Neuronal stem cell (in vitro differentiated cells): ENCODE data around the gene SMC1A.
A peak's percentile ranks its signal among the peaks of the same experiment; 100 is the strongest.
"Not testable (repeated sequence)": the region's sequence is repeated elsewhere in the genome, so short reads cannot be mapped to it uniquely, and the experiment has no call there.

Source experiments
- DNase-seq: peaks from one replicate; pipeline ENCODE4 v3.0.0-alpha.2; 2013; ENCODE audit warnings: low spot score
- H2AFZ ChIP-seq: one replicate; pipeline ENCODE4 v1.6.1; 2013; ENCODE audit warnings: mild to moderate bottlenecking, low read length, inconsistent platforms
- H2AK5ac ChIP-seq: 2 replicates; pipeline ENCODE4 v1.6.1; 2013; ENCODE audit warnings: low read depth, mild to moderate bottlenecking, inconsistent platforms, low read length, moderate library complexity, mixed read lengths
- H2BK120ac ChIP-seq: 2 replicates; pipeline ENCODE4 v1.6.1; 2013; ENCODE audit warnings: low read depth, mild to moderate bottlenecking, inconsistent platforms, low read length, moderate library complexity, mixed read lengths
- H2BK12ac ChIP-seq: one replicate; pipeline ENCODE4 v1.6.1; 2013; ENCODE audit warnings: low read length, inconsistent platforms
- H2BK15ac ChIP-seq: 2 replicates; pipeline ENCODE4 v1.6.1; 2013; ENCODE audit warnings: mild to moderate bottlenecking, low read length, inconsistent platforms, mixed read lengths
- H2BK5ac ChIP-seq: one replicate; pipeline ENCODE4 v1.6.1; 2013; ENCODE audit warnings: inconsistent platforms, mild to moderate bottlenecking, low read length, moderate library complexity
- H3K14ac ChIP-seq: one replicate; pipeline ENCODE4 v1.6.1; 2013; ENCODE audit warnings: low read length, inconsistent platforms
- H3K18ac ChIP-seq: 2 replicates; pipeline ENCODE4 v1.6.1; 2013; ENCODE audit warnings: low read length, inconsistent platforms
- H3K23ac ChIP-seq: 2 replicates; pipeline ENCODE4 v1.6.1; 2013; ENCODE audit warnings: low read depth, mild to moderate bottlenecking, mixed read lengths, low read length, inconsistent platforms; ENCODE audit not compliant: poor library complexity
- H3K27ac ChIP-seq: replicated peaks from 3 replicates; pipeline ENCODE4 v1.5.1; 2013; ENCODE audit warnings: low read length, inconsistent platforms
- H3K27me3 ChIP-seq, 3 experiments: 2 replicates each; pipeline ENCODE4 v1.6.1; 2013; ENCODE audit warnings: low read length in 3 of 3, mild to moderate bottlenecking in 2 of 3, inconsistent platforms in 1 of 3, low read depth in 1 of 3, mixed read lengths in 1 of 3, moderate library complexity in 1 of 3; ENCODE audit not compliant: control insufficient read depth in 3 of 3, insufficient read depth in 3 of 3
- H3K36me3 ChIP-seq, 2 donors: replicated peaks in 1 of 2; 2 replicates each; pipeline ENCODE4 v1.6.1; 2013; ENCODE audit warnings: low read length in 2 of 2; ENCODE audit not compliant: control insufficient read depth in 2 of 2, insufficient read depth in 2 of 2
- H3K4ac ChIP-seq: 2 replicates; pipeline ENCODE4 v1.6.1; 2013; ENCODE audit warnings: inconsistent platforms, mild to moderate bottlenecking, low read length, moderate library complexity
- H3K4me1 ChIP-seq, 2 donors: 1 replicate in 1 of 2; 2 replicates in 1 of 2; pipeline ENCODE4 v1.6.1; 2013; ENCODE audit warnings: low read length in 2 of 2, low read depth in 1 of 2; ENCODE audit not compliant: control insufficient read depth in 2 of 2, insufficient read depth in 1 of 2
- H3K4me2 ChIP-seq: one replicate; pipeline ENCODE4 v1.6.1; 2013; ENCODE audit warnings: mild to moderate bottlenecking, low read length, inconsistent platforms; ENCODE audit not compliant: insufficient read depth, poor library complexity, severe bottlenecking
- H3K4me3 ChIP-seq, 2 donors: 2 replicates each; pipeline ENCODE4 v1.5.1; 2013; ENCODE audit warnings: low read length in 2 of 2, mild to moderate bottlenecking in 2 of 2, inconsistent platforms in 1 of 2, moderate library complexity in 1 of 2
- H3K79me1 ChIP-seq: one replicate; pipeline ENCODE4 v1.6.1; 2013; ENCODE audit warnings: low read depth, mild to moderate bottlenecking, inconsistent platforms, low read length, moderate library complexity
- H3K9ac ChIP-seq: one replicate; pipeline ENCODE4 v1.6.1; 2013; ENCODE audit warnings: mild to moderate bottlenecking, low read depth, low read length, inconsistent platforms; ENCODE audit not compliant: poor library complexity
- H3K9me3 ChIP-seq, 2 donors: replicated peaks in 1 of 2; 2 replicates each; pipeline versions ENCODE3 to v1.6.1; 2013; ENCODE audit warnings: low read length in 2 of 2, mild to moderate bottlenecking in 2 of 2, inconsistent platforms in 1 of 2, low read depth in 1 of 2, mixed read lengths in 1 of 2, moderate library complexity in 1 of 2; ENCODE audit not compliant: control insufficient read depth in 2 of 2, insufficient read depth in 1 of 2
- H4K8ac ChIP-seq: one replicate; pipeline ENCODE4 v1.6.1; 2013; ENCODE audit warnings: low read depth, mild to moderate bottlenecking, inconsistent platforms, low read length, moderate library complexity
- H4K91ac ChIP-seq: one replicate; pipeline ENCODE4 v1.6.1; 2013; ENCODE audit warnings: low read length, low read depth, mild to moderate bottlenecking, inconsistent platforms; ENCODE audit not compliant: poor library complexity
- WGBS, 2 donors: extraction: QIAGEN DNeasy Blood & Tissue Kit; methylation state at CpG; one replicate each; pipeline ENCODE4 v1.1.7; 2013; ENCODE audit warnings: missing lambda C conversion rate in 2 of 2, mixed read lengths in 1 of 2; ENCODE audit not compliant: insufficient read length in 2 of 2, insufficient replicate concordance in 1 of 2; ENCODE audit errors: extremely low coverage in 2 of 2; 5-methylcytosine and 5-hydroxymethylcytosine counted together

SMC1A gene

GRCh38 chrX:53422861-53423306 is 430 bp upstream of the SMC1A start, which contains the start of gene RIBC1:
TSS of gene RIBC1 (plus strand) at chrX:53422873. CDS start at chrX:53426277, 3,404 bp downstream.
- Histone ChIP-seq H2AFZ (peak within 1 kb of the TSS; percentile 76), H3K79me1 (peaks cover 3% of the 10 kb centered on the region), H4K8ac (no peak within 1 kb of the TSS), H2BK5ac (peak within 1 kb of the TSS; percentile 90), H2BK120ac (no peak within 1 kb of the TSS), H3K27me3 (no peaks in the 10 kb centered on the region), H3K36me3 (peaks cover 0 to 9% of the 10 kb centered on the region in 2 donors), H3K14ac (no peak within 1 kb of the TSS), H2BK12ac (no peak within 1 kb of the TSS), H3K4ac (no peak within 1 kb of the TSS), H3K4me1 (peaks cover 0 to 5% of the 10 kb centered on the region in 2 donors), H3K4me3 (peak within 1 kb of the TSS; percentile 67 to 97), H2AK5ac (no peak within 1 kb of the TSS), H3K18ac (peak within 1 kb of the TSS; percentile 87), H3K9me3 (no peaks in the 10 kb centered on the region), H4K91ac (no peak within 1 kb of the TSS), H3K27ac (peak within 1 kb of the TSS; percentile 90), H3K4me2 (peak within 1 kb of the TSS; percentile 73), H3K9ac (peak within 1 kb of the TSS; percentile 84), H2BK15ac (no peak within 1 kb of the TSS), H3K23ac (peak within 1 kb of the TSS; percentile 65)
- no CpG with 5 or more reads among the region's 17 CpGs for WGBS, 2 donors
- DNase-seq: no peak

DNA sequence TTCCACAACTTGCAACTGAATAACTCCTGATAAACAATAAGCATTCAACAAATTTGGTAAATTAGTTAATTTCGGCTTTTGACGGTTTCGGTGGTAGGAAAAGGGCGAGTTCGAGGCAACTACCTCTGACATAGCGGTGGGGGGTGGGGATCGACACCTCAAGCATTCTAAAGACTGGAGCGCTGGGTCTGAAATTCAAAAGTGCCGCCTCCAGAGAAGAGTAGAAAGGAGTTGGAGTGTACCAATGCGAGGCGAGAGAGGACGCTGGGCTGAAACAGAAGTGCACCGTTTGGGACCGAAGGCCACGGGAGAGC is 725 bp downstream of the SMC1A start:
- Histone ChIP-seq H3K4me2 (peak overlapping the region; percentile 33), H3K9ac (peak overlapping the region; percentile 84), H4K91ac (no peak overlapping the region), H3K27ac (peak overlapping the region; percentile 90), H2AK5ac (no peak overlapping the region), H2BK15ac (no peak overlapping the region), H3K18ac (peak overlapping the region; percentile 64), H4K8ac (no peak overlapping the region), H2AFZ (peak overlapping the region; percentile 76), H3K4me3 (peak overlapping the region; percentile 67 to 97), H3K79me1 (peaks cover 3% of the 10 kb centered on the region), H3K9me3 (no peaks in the 10 kb centered on the region), H3K14ac (no peak overlapping the region), H3K36me3 (peaks cover 0 to 16% of the 10 kb centered on the region in 2 donors), H2BK12ac (no peak overlapping the region), H3K4me1 (peaks cover 0 to 5% of the 10 kb centered on the region in 2 donors), H3K27me3 (no peaks in the 10 kb centered on the region), H3K23ac (peak overlapping the region; percentile 65), H2BK5ac (peak overlapping the region; percentile 66), H2BK120ac (no peak overlapping the region), H3K4ac (no peak overlapping the region)
- DNase-seq: no peak
- WGBS, 2 donors: no CpG with 5 or more reads among the region's 15 CpGs

- Histone ChIP-seq H3K4me2 (peak overlapping the region; percentile 33), H3K79me1 (peaks cover 3% of the 10 kb centered on the region), H4K8ac (no peak overlapping the region), H4K91ac (no peak overlapping the region), H2BK15ac (no peak overlapping the region), H3K27ac (no peak overlapping the region), H2BK12ac (no peak overlapping the region), H2BK5ac (no peak overlapping the region), H3K23ac (no peak overlapping the region), H2BK120ac (no peak overlapping the region), H3K36me3 (peaks cover 0 to 17% of the 10 kb centered on the region in 2 donors), H3K9me3 (no peaks in the 10 kb centered on the region), H3K18ac (no peak overlapping the region), H3K14ac (no peak overlapping the region), H2AFZ (no peak overlapping the region), H3K4me1 (peaks cover 0 to 5% of the 10 kb centered on the region in 2 donors), H2AK5ac (no peak overlapping the region), H3K4ac (no peak overlapping the region), H3K27me3 (no peaks in the 10 kb centered on the region), H3K4me3 (peak overlapping the region; percentile 67 to 97), H3K9ac (peak overlapping the region; percentile 60)
- no CpG with 5 or more reads among the region's 2 CpGs for WGBS, 2 donors
- no peak for DNase-seq
Measured at GRCh38 chrX:53421125-53421524, 1.3 kb downstream of the SMC1A start.

DNA sequence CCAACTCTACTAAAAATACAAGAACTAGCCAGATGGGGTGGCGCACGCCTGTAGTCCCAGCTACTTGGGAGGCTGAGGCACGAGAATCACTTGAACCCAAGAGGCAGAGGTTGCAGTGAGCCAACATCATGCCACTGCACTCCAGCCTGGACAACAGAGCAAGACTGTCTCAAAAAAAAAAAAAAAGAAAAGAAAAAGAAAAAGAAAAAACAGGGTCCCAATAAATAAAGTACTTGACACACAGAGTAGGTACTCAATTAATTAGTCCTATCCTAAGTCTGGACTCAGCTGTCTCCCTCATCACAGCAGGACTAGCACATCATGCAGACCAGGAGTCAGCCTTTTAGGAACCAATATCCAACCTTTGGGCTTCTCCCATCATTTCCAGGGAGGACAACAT is 2.1 kb downstream of the SMC1A start:
- not testable (repeated sequence) for H2BK120ac ChIP-seq, H3K23ac ChIP-seq, H2BK15ac ChIP-seq, H4K91ac ChIP-seq, H3K9me3 ChIP-seq, H2BK12ac ChIP-seq, H3K27ac ChIP-seq, H2AFZ ChIP-seq, H3K18ac ChIP-seq, H3K4me2 ChIP-seq, H3K9ac ChIP-seq, H3K27me3 ChIP-seq, H3K4me3 ChIP-seq, H3K4ac ChIP-seq, H2AK5ac ChIP-seq, H2BK5ac ChIP-seq, H3K14ac ChIP-seq, H3K79me1 ChIP-seq, DNase-seq, H3K4me1 ChIP-seq, H4K8ac ChIP-seq
- no CpG with 5 or more reads among the region's 3 CpGs for WGBS, 2 donors
- peaks cover 0 to 17% of the 10 kb centered on the region in 2 donors for H3K36me3 ChIP-seq
